IMR-90 (cell line): ENCODE results near the gene MPPED1. TPM values are rescaled to one million over a fixed set of nuclear protein-coding genes. Genes with fewer than 3 reads are reported as not detected.

Source experiments
- ATAC-seq: fragments of 200-7000 bp; cut with Tn5 transposase; 2 replicates; pipeline ENCODE4 v1.9.1; 2020; ENCODE audit warnings: low read depth, mild to moderate bottlenecking, moderate library complexity
- BruUV-seq: library from RNA; stranded (reverse); fragments of 400-500 nt; replicated peaks from 2 replicates; lab custom pipeline; 2021; lab: Mats Ljungman, UMichigan
- CTCF ChIA-PET: fragments of 300-600 bp; formaldehyde crosslinking; extraction: SDS; loops from one replicate; lab custom pipeline; 2021; ENCODE audit warnings: antibody characterized with exemption; lab: Yijun Ruan, JAX
- POLR2A ChIA-PET: fragments of 300-600 bp; sonication (Branson Sonifier 250); formaldehyde crosslinking; loops from one replicate; lab custom pipeline; 2022; ENCODE audit warnings: antibody characterized with exemption; ENCODE audit not compliant: unreplicated experiment; lab: Charles Lee
- DNase-seq: peaks from one replicate; pipeline ENCODE4 v3.0.0; 2013
- H2AFZ ChIP-seq: replicated peaks from 2 replicates; pipeline ENCODE3; 2013; ENCODE audit warnings: low read length, mild to moderate bottlenecking; ENCODE audit not compliant: poor library complexity
- H2AK5ac ChIP-seq: 2 replicates; pipeline ENCODE4 v1.6.1; 2013; ENCODE audit warnings: low read depth, low read length, inconsistent platforms
- H2AK9ac ChIP-seq: replicated peaks from 2 replicates; pipeline ENCODE3; 2013; ENCODE audit warnings: mild to moderate bottlenecking, low read depth, low read length, moderate library complexity; ENCODE audit not compliant: poor library complexity
- H2BK120ac ChIP-seq: 2 replicates; pipeline ENCODE4 v1.6.1; 2013; ENCODE audit warnings: low read depth, low read length, inconsistent platforms
- H2BK15ac ChIP-seq: 3 replicates; pipeline ENCODE4 v1.6.1; 2013; ENCODE audit warnings: low read depth, low read length, inconsistent platforms
- H2BK20ac ChIP-seq: 2 replicates; pipeline ENCODE4 v1.6.1; 2013; ENCODE audit warnings: low read depth, mild to moderate bottlenecking, inconsistent platforms, low read length, moderate library complexity
- H2BK5ac ChIP-seq: 2 replicates; pipeline ENCODE4 v1.6.1; 2013; ENCODE audit warnings: mild to moderate bottlenecking, low read depth, low read length, inconsistent platforms; ENCODE audit not compliant: poor library complexity, severe bottlenecking
- H3K14ac ChIP-seq: replicated peaks from 2 replicates; pipeline ENCODE4 v1.6.1; 2013; ENCODE audit warnings: low read depth, low read length, inconsistent platforms
- H3K18ac ChIP-seq: 2 replicates; pipeline ENCODE4 v1.6.1; 2013; ENCODE audit warnings: low read depth, low read length, control low read depth
- H3K23ac ChIP-seq: 2 replicates; pipeline ENCODE4 v1.6.1; 2013; ENCODE audit warnings: low read depth, low read length, inconsistent platforms
- H3K27ac ChIP-seq: 2 replicates; pipeline ENCODE4 v1.5.1; 2013; ENCODE audit warnings: mild to moderate bottlenecking, control low read depth, low read length; ENCODE audit not compliant: insufficient read depth
- H3K27me3 ChIP-seq: 2 replicates; pipeline ENCODE4 v1.6.1; 2013; ENCODE audit warnings: low read length; ENCODE audit not compliant: control insufficient read depth, insufficient read depth
- H3K36me3 ChIP-seq: 2 replicates; pipeline ENCODE4 v1.6.1; 2013; ENCODE audit warnings: low read length, mixed read lengths; ENCODE audit not compliant: control insufficient read depth, insufficient read depth
- H3K4ac ChIP-seq: 2 replicates; pipeline ENCODE4 v1.6.1; 2013; ENCODE audit warnings: low read depth, low read length, inconsistent platforms
- H3K4me1 ChIP-seq: 2 replicates; pipeline ENCODE4 v1.6.1; 2013; ENCODE audit warnings: low read length, mixed read lengths; ENCODE audit not compliant: control insufficient read depth, insufficient read depth
- H3K4me2 ChIP-seq: 2 replicates; pipeline ENCODE4 v1.6.1; 2013; ENCODE audit warnings: low read depth, mild to moderate bottlenecking, control low read depth, low read length, moderate library complexity
- H3K4me3 ChIP-seq: 2 replicates; pipeline ENCODE4 v1.5.1; 2013; ENCODE audit warnings: low read depth, mild to moderate bottlenecking, control low read depth, low read length, moderate library complexity; ENCODE audit not compliant: insufficient read depth
- H3K56ac ChIP-seq: 2 replicates; pipeline ENCODE4 v1.6.1; 2013; ENCODE audit warnings: low read length, inconsistent platforms; ENCODE audit not compliant: insufficient read depth; ENCODE audit errors: extremely low read depth
- H3K79me1 ChIP-seq, 2 experiments: 2 replicates each; pipeline ENCODE4 v1.6.1; 2013; ENCODE audit warnings: low read length in 2 of 2, inconsistent platforms in 1 of 2, low read depth in 1 of 2
- H3K9ac ChIP-seq: 2 replicates; pipeline ENCODE4 v1.6.1; 2013; ENCODE audit warnings: low read depth, low read length, control low read depth
- H3K9me1 ChIP-seq: 2 replicates; pipeline ENCODE4 v1.6.1; 2013; ENCODE audit warnings: low read length, inconsistent platforms; ENCODE audit not compliant: insufficient read depth
- H3K9me3 ChIP-seq: 2 replicates; pipeline ENCODE4 v1.6.1; 2013; ENCODE audit warnings: low read length; ENCODE audit not compliant: control insufficient read depth, insufficient read depth
- H4K20me1 ChIP-seq: 2 replicates; pipeline ENCODE4 v1.6.1; 2013; ENCODE audit warnings: low read length, inconsistent platforms; ENCODE audit not compliant: insufficient read depth
- H4K5ac ChIP-seq: 2 replicates; pipeline ENCODE4 v1.6.1; 2013; ENCODE audit warnings: mild to moderate bottlenecking, low read depth, low read length, control low read depth
- H4K8ac ChIP-seq, 2 experiments: 2 replicates each; pipeline ENCODE4 v1.6.1; 2013; ENCODE audit warnings: low read depth in 2 of 2, low read length in 2 of 2, control low read depth in 1 of 2, inconsistent platforms in 1 of 2
- H4K91ac ChIP-seq: 2 replicates; pipeline ENCODE4 v1.6.1; 2013; ENCODE audit warnings: low read depth, low read length, inconsistent platforms; ENCODE audit not compliant: insufficient read depth
- CHD1 ChIP-seq: IDR thresholded peaks from 2 replicates; pipeline ENCODE4 v1.6.1; 2012; ENCODE audit warnings: low read depth, low read length, improper control_type of control experiment
- RCOR1 ChIP-seq: IDR thresholded peaks from 2 replicates; pipeline ENCODE4 v1.6.1; 2012; ENCODE audit warnings: mild to moderate bottlenecking, low read length, improper control_type of control experiment; ENCODE audit not compliant: insufficient replicate concordance
- WGBS, 2 experiments: methylation state at CpG; one replicate each; pipeline versions ENCODE4 v1.1.5 to v1.1.7; 2013; ENCODE audit warnings: missing lambda C conversion rate in 2 of 2; ENCODE audit not compliant: insufficient read length in 1 of 2; ENCODE audit errors: extremely low coverage in 2 of 2; 5-methylcytosine and 5-hydroxymethylcytosine counted together
- dilution Hi-C: fragments of 300-500 bp; cut with HindIII; formaldehyde crosslinking; loops from one replicate; pipeline ENCODE4 v1.14.3; 2018; ENCODE audit warnings: low sequenced_read_pairs; ENCODE audit not compliant: unreplicated experiment
- in situ Hi-C: fragments of 300-500 bp; cut with MboI; formaldehyde crosslinking; loops from 3 replicates; pipeline ENCODE4 v1.14.3; 2019; ENCODE audit warnings: low sequenced_read_pairs, inconsistent platforms, mixed read lengths
- intact Hi-C: fragments of 100-400 bp; cut with micrococcal nuclease; formaldehyde crosslinking; loops from 2 replicates; pipeline ENCODE4 v1.10.0; 2022
- polyA plus RNA-seq, 3 experiments: library from polyadenylated mRNA; depleted of rRNA; stranded (reverse); fragments of >200 nt; gene quantifications; 2 replicates each; pipeline ENCODE4 v1.2.3, GENCODE V29; 2012; ENCODE audit warnings: low replicate concordance in 1 of 3
- total RNA-seq: library from RNA; depleted of rRNA; stranded (reverse); fragments of >200 nt; gene quantifications from 2 replicates; pipeline ENCODE4 v1.2.3, GENCODE V29; 2012
- TF ChIP-seq, protein P1 (sequence below): conservative IDR thresholded peaks from 2 replicates; pipeline ENCODE4 v1.5.1; 2012; ENCODE audit warnings: mild to moderate bottlenecking, low read depth, low read length, improper control_type of control experiment

The MPPED1 gene
- total and polyA plus RNA-seq, 2 of the 4 experiments (the other 2 are of a cell fraction): not detected

DNA sequence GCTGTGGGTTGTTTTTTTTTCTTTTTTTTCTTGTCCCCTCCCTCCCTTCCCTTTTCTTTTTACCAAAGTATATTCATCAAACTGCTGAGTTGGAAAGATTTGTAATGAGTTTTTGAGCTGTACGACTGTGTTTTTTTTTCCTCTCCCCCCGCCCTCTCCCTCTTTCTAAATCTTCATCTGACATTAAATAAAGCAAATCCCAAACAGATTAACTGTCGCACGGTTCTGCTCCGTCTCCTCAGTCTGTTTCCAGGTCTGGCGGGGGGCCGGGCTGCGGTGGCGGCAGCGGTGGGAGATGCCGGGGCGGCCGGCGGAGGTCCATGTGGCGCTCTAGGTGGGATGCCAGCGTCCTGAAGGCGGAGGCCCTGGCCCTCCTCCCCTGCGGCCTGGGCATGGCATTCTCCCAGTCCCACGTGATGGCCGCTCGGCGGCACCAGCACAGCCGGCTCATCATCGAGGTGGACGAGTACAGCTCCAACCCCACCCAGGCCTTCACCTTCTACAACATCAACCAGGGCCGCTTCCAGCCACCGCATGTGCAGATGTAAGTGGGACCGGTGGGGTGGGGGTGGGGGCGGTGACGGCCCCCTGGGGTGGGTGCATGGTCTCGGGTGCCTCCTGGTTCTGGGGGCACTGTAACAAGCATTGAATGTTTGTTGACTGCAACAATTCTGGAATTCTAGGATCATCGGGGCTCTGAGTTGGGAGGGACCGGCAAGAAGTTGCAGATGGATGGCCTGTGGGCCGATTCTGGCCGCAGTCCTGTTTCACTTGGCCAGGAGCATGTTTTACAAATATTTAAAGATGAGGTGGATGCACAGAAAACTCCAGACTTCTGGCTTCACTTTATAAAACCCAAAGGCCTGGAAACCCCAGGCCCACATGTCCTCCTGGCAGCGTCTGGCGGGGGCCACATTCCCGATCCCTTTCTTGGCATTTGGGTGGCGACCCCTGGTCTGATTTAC lies 13.1 kb downstream of the MPPED1 start:
- Histone ChIP-seq H4K20me1 (no peaks in the 10 kb centered on the region), H3K4me2 (no peak overlapping the region), H3K9me3 (no peaks in the 10 kb centered on the region), H3K4ac (no peak overlapping the region), H3K79me1 (no peaks in the 10 kb centered on the region), H2AFZ (no peak overlapping the region), H3K27me3 (peaks cover 40% of the 10 kb centered on the region), H3K4me3 (no peak overlapping the region), H3K36me3 (no peaks in the 10 kb centered on the region), H3K4me1 (no peaks in the 10 kb centered on the region), H3K23ac (no peak overlapping the region), H2AK5ac (no peak overlapping the region), H2AK9ac (no peak overlapping the region), H3K9ac (no peak overlapping the region), H3K56ac (no peak overlapping the region), H3K27ac (no peak overlapping the region), H3K18ac (no peak overlapping the region), H2BK20ac (no peak overlapping the region), H4K8ac (no peak overlapping the region), H4K5ac (no peak overlapping the region), H2BK5ac (no peak overlapping the region), H2BK15ac (no peak overlapping the region), H3K9me1 (no peaks in the 10 kb centered on the region), H2BK120ac (no peak overlapping the region), H4K91ac (no peak overlapping the region), H3K14ac (no peak overlapping the region)
- ChIA-PET CTCF (no interaction called here), POLR2A (no interaction called here)
- dilution Hi-C loops (no loop called here), in situ Hi-C loops (no loop called here), intact Hi-C loops (no loop called here)
- DNase-seq (no peak), ATAC-seq (no peak)
- no TSS peak for BruUV-seq
- TF ChIP-seq, protein P1, sequence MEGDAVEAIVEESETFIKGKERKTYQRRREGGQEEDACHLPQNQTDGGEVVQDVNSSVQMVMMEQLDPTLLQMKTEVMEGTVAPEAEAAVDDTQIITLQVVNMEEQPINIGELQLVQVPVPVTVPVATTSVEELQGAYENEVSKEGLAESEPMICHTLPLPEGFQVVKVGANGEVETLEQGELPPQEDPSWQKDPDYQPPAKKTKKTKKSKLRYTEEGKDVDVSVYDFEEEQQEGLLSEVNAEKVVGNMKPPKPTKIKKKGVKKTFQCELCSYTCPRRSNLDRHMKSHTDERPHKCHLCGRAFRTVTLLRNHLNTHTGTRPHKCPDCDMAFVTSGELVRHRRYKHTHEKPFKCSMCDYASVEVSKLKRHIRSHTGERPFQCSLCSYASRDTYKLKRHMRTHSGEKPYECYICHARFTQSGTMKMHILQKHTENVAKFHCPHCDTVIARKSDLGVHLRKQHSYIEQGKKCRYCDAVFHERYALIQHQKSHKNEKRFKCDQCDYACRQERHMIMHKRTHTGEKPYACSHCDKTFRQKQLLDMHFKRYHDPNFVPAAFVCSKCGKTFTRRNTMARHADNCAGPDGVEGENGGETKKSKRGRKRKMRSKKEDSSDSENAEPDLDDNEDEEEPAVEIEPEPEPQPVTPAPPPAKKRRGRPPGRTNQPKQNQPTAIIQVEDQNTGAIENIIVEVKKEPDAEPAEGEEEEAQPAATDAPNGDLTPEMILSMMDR: no peak
- TF ChIP-seq CHD1 (no peak), RCOR1 (no peak)
- WGBS, 2 experiments: 55% methylated on average over 8 of the region's 39 CpGs; no CpG with 5 or more reads in 1 of the 2 experiments
